IMR-90 (cell line): Measurements from ENCODE around the gene PIGU. TPM values are rescaled to one million over a fixed set of nuclear protein-coding genes. Genes with fewer than 3 reads are reported as not detected.

Experiments used
- ATAC-seq: fragments of 200-7000 bp; cut with Tn5 transposase; 2 replicates; pipeline ENCODE4 v1.9.1; 2020; ENCODE audit warnings: low read depth, mild to moderate bottlenecking, moderate library complexity
- BruUV-seq: library from RNA; stranded (reverse); fragments of 400-500 nt; replicated peaks from 2 replicates; lab custom pipeline; 2021; lab: Mats Ljungman, UMichigan
- CTCF ChIA-PET: fragments of 300-600 bp; formaldehyde crosslinking; extraction: SDS; loops from one replicate; lab custom pipeline; 2021; ENCODE audit warnings: antibody characterized with exemption; lab: Yijun Ruan, JAX
- POLR2A ChIA-PET: fragments of 300-600 bp; sonication (Branson Sonifier 250); formaldehyde crosslinking; loops from one replicate; lab custom pipeline; 2022; ENCODE audit warnings: antibody characterized with exemption; ENCODE audit not compliant: unreplicated experiment; lab: Charles Lee
- DNase-seq: peaks from one replicate; pipeline ENCODE4 v3.0.0; 2013
- H2AFZ ChIP-seq: replicated peaks from 2 replicates; pipeline ENCODE3; 2013; ENCODE audit warnings: low read length, mild to moderate bottlenecking; ENCODE audit not compliant: poor library complexity
- H2AK5ac ChIP-seq: 2 replicates; pipeline ENCODE4 v1.6.1; 2013; ENCODE audit warnings: low read depth, low read length, inconsistent platforms
- H2AK9ac ChIP-seq: replicated peaks from 2 replicates; pipeline ENCODE3; 2013; ENCODE audit warnings: mild to moderate bottlenecking, low read depth, low read length, moderate library complexity; ENCODE audit not compliant: poor library complexity
- H2BK120ac ChIP-seq: 2 replicates; pipeline ENCODE4 v1.6.1; 2013; ENCODE audit warnings: low read depth, low read length, inconsistent platforms
- H2BK15ac ChIP-seq: 3 replicates; pipeline ENCODE4 v1.6.1; 2013; ENCODE audit warnings: low read depth, low read length, inconsistent platforms
- H2BK20ac ChIP-seq: 2 replicates; pipeline ENCODE4 v1.6.1; 2013; ENCODE audit warnings: low read depth, mild to moderate bottlenecking, inconsistent platforms, low read length, moderate library complexity
- H2BK5ac ChIP-seq: 2 replicates; pipeline ENCODE4 v1.6.1; 2013; ENCODE audit warnings: mild to moderate bottlenecking, low read depth, low read length, inconsistent platforms; ENCODE audit not compliant: poor library complexity, severe bottlenecking
- H3K14ac ChIP-seq: replicated peaks from 2 replicates; pipeline ENCODE4 v1.6.1; 2013; ENCODE audit warnings: low read depth, low read length, inconsistent platforms
- H3K18ac ChIP-seq: 2 replicates; pipeline ENCODE4 v1.6.1; 2013; ENCODE audit warnings: low read depth, low read length, control low read depth
- H3K23ac ChIP-seq: 2 replicates; pipeline ENCODE4 v1.6.1; 2013; ENCODE audit warnings: low read depth, low read length, inconsistent platforms
- H3K27ac ChIP-seq: 2 replicates; pipeline ENCODE4 v1.5.1; 2013; ENCODE audit warnings: mild to moderate bottlenecking, control low read depth, low read length; ENCODE audit not compliant: insufficient read depth
- H3K27me3 ChIP-seq: 2 replicates; pipeline ENCODE4 v1.6.1; 2013; ENCODE audit warnings: low read length; ENCODE audit not compliant: control insufficient read depth, insufficient read depth
- H3K36me3 ChIP-seq: 2 replicates; pipeline ENCODE4 v1.6.1; 2013; ENCODE audit warnings: low read length, mixed read lengths; ENCODE audit not compliant: control insufficient read depth, insufficient read depth
- H3K4ac ChIP-seq: 2 replicates; pipeline ENCODE4 v1.6.1; 2013; ENCODE audit warnings: low read depth, low read length, inconsistent platforms
- H3K4me1 ChIP-seq: 2 replicates; pipeline ENCODE4 v1.6.1; 2013; ENCODE audit warnings: low read length, mixed read lengths; ENCODE audit not compliant: control insufficient read depth, insufficient read depth
- H3K4me2 ChIP-seq: 2 replicates; pipeline ENCODE4 v1.6.1; 2013; ENCODE audit warnings: low read depth, mild to moderate bottlenecking, control low read depth, low read length, moderate library complexity
- H3K4me3 ChIP-seq: 2 replicates; pipeline ENCODE4 v1.5.1; 2013; ENCODE audit warnings: low read depth, mild to moderate bottlenecking, control low read depth, low read length, moderate library complexity; ENCODE audit not compliant: insufficient read depth
- H3K56ac ChIP-seq: 2 replicates; pipeline ENCODE4 v1.6.1; 2013; ENCODE audit warnings: low read length, inconsistent platforms; ENCODE audit not compliant: insufficient read depth; ENCODE audit errors: extremely low read depth
- H3K79me1 ChIP-seq, 2 experiments: 2 replicates each; pipeline ENCODE4 v1.6.1; 2013; ENCODE audit warnings: low read length in 2 of 2, inconsistent platforms in 1 of 2, low read depth in 1 of 2
- H3K9ac ChIP-seq: 2 replicates; pipeline ENCODE4 v1.6.1; 2013; ENCODE audit warnings: low read depth, low read length, control low read depth
- H3K9me1 ChIP-seq: 2 replicates; pipeline ENCODE4 v1.6.1; 2013; ENCODE audit warnings: low read length, inconsistent platforms; ENCODE audit not compliant: insufficient read depth
- H3K9me3 ChIP-seq: 2 replicates; pipeline ENCODE4 v1.6.1; 2013; ENCODE audit warnings: low read length; ENCODE audit not compliant: control insufficient read depth, insufficient read depth
- H4K20me1 ChIP-seq: 2 replicates; pipeline ENCODE4 v1.6.1; 2013; ENCODE audit warnings: low read length, inconsistent platforms; ENCODE audit not compliant: insufficient read depth
- H4K5ac ChIP-seq: 2 replicates; pipeline ENCODE4 v1.6.1; 2013; ENCODE audit warnings: mild to moderate bottlenecking, low read depth, low read length, control low read depth
- H4K8ac ChIP-seq, 2 experiments: 2 replicates each; pipeline ENCODE4 v1.6.1; 2013; ENCODE audit warnings: low read depth in 2 of 2, low read length in 2 of 2, control low read depth in 1 of 2, inconsistent platforms in 1 of 2
- H4K91ac ChIP-seq: 2 replicates; pipeline ENCODE4 v1.6.1; 2013; ENCODE audit warnings: low read depth, low read length, inconsistent platforms; ENCODE audit not compliant: insufficient read depth
- BHLHE40 ChIP-seq: fragments of 150-350 bp; IDR thresholded peaks from 2 replicates; pipeline ENCODE4 v1.6.1; 2016; ENCODE audit warnings: mild to moderate bottlenecking, low read depth, low read length
- CEBPB ChIP-seq: IDR thresholded peaks from 2 replicates; pipeline ENCODE4 v1.6.1; 2012; ENCODE audit warnings: low read depth, low read length, improper control_type of control experiment
- CHD1 ChIP-seq: IDR thresholded peaks from 2 replicates; pipeline ENCODE4 v1.6.1; 2012; ENCODE audit warnings: low read depth, low read length, improper control_type of control experiment
- ELK1 ChIP-seq: fragments of 150-350 bp; IDR thresholded peaks from 2 replicates; pipeline ENCODE4 v1.6.1; 2016; ENCODE audit warnings: low read depth, mild to moderate bottlenecking, low read length, moderate library complexity, borderline replicate concordance
- FOS ChIP-seq: fragments of 150-350 bp; IDR thresholded peaks from 2 replicates; pipeline ENCODE4 v1.6.1; 2016; ENCODE audit warnings: low read depth, low read length
- MAFK ChIP-seq: IDR thresholded peaks from 2 replicates; pipeline ENCODE4 v1.6.1; 2012; ENCODE audit warnings: low read depth, low read length, improper control_type of control experiment
- MAZ ChIP-seq: IDR thresholded peaks from 2 replicates; pipeline ENCODE4 v1.6.1; 2012; ENCODE audit warnings: low read depth, mild to moderate bottlenecking, low read length, improper control_type of control experiment, moderate library complexity, borderline replicate concordance
- MXI1 ChIP-seq: IDR thresholded peaks from 2 replicates; pipeline ENCODE4 v1.6.1; 2012; ENCODE audit warnings: low read depth, mild to moderate bottlenecking, low read length, moderate library complexity, borderline replicate concordance
- NFE2L2 ChIP-seq: fragments of 150-350 bp; IDR thresholded peaks from 2 replicates; pipeline ENCODE4 v1.6.1; 2016; ENCODE audit warnings: low read depth, mild to moderate bottlenecking, low read length
- POLR2A ChIP-seq: IDR thresholded peaks from 2 replicates; pipeline ENCODE4 v1.6.1; 2012; ENCODE audit warnings: mild to moderate bottlenecking, low read depth, low read length
- RAD21 ChIP-seq: IDR thresholded peaks from 2 replicates; pipeline ENCODE4 v1.6.1; 2012; ENCODE audit warnings: low read length, improper control_type of control experiment
- RCOR1 ChIP-seq: IDR thresholded peaks from 2 replicates; pipeline ENCODE4 v1.6.1; 2012; ENCODE audit warnings: mild to moderate bottlenecking, low read length, improper control_type of control experiment; ENCODE audit not compliant: insufficient replicate concordance
- RFX5 ChIP-seq: IDR thresholded peaks from 2 replicates; pipeline ENCODE4 v1.8.0; 2012; ENCODE audit warnings: low read depth, mild to moderate bottlenecking, low read length, moderate library complexity
- SMC3 ChIP-seq: fragments of 150-350 bp; IDR thresholded peaks from 2 replicates; pipeline ENCODE4 v1.6.1; 2016; ENCODE audit warnings: low read depth, mild to moderate bottlenecking, antibody characterized with exemption, low read length, moderate library complexity
- WGBS, 2 experiments: methylation state at CpG; one replicate each; pipeline versions ENCODE4 v1.1.5 to v1.1.7; 2013; ENCODE audit warnings: missing lambda C conversion rate in 2 of 2; ENCODE audit not compliant: insufficient read length in 1 of 2; ENCODE audit errors: extremely low coverage in 2 of 2; 5-methylcytosine and 5-hydroxymethylcytosine counted together
- dilution Hi-C: fragments of 300-500 bp; cut with HindIII; formaldehyde crosslinking; loops from one replicate; pipeline ENCODE4 v1.14.3; 2018; ENCODE audit warnings: low sequenced_read_pairs; ENCODE audit not compliant: unreplicated experiment
- in situ Hi-C: fragments of 300-500 bp; cut with MboI; formaldehyde crosslinking; loops from 3 replicates; pipeline ENCODE4 v1.14.3; 2019; ENCODE audit warnings: low sequenced_read_pairs, inconsistent platforms, mixed read lengths
- intact Hi-C: fragments of 100-400 bp; cut with micrococcal nuclease; formaldehyde crosslinking; loops from 2 replicates; pipeline ENCODE4 v1.10.0; 2022
- polyA plus RNA-seq, 3 experiments: library from polyadenylated mRNA; depleted of rRNA; stranded (reverse); fragments of >200 nt; gene quantifications; 2 replicates each; pipeline ENCODE4 v1.2.3, GENCODE V29; 2012; ENCODE audit warnings: low replicate concordance in 1 of 3
- total RNA-seq: library from RNA; depleted of rRNA; stranded (reverse); fragments of >200 nt; gene quantifications from 2 replicates; pipeline ENCODE4 v1.2.3, GENCODE V29; 2012
- TF ChIP-seq, protein P1 (sequence below): conservative IDR thresholded peaks from 2 replicates; pipeline ENCODE4 v1.5.1; 2012; ENCODE audit warnings: mild to moderate bottlenecking, low read depth, low read length, improper control_type of control experiment
- TF ChIP-seq, protein P2 (sequence below): fragments of 150-350 bp; IDR thresholded peaks from 2 replicates; pipeline ENCODE4 v1.6.1; 2017; ENCODE audit warnings: mild to moderate bottlenecking, antibody characterized with exemption, low read length, low read depth

Gene PIGU
- total and polyA plus RNA-seq, 2 of the 4 experiments (the other 2 are of a cell fraction) = 11.1 to 31.1 TPM

DNA sequence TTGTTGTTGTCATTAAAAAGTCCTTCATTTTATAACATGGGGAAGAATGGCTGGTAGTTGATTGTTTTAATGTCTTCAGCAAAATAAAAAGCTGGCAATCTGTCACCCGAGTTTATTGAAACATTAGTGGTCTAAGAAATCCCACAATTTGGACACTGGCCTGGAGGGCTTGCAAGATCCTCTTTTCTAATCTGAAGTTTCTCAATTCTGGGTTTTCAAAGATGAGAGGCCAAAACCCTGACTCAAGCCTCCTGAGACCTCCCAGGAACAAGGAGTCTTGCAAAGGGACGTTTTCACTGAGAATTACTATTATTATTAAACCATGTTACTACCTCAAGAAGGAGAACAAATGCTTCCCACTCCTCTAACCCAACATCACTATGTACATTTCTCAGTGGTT lies 98.9 kb downstream of the PIGU start:
- Histone ChIP-seq H3K9me3 (no peaks in the 10 kb centered on the region), H4K20me1 (no peaks in the 10 kb centered on the region), H3K27ac (no peak overlapping the region), H2BK120ac (no peak overlapping the region), H2AFZ (no peak overlapping the region), H3K9me1 (peaks cover 18% of the 10 kb centered on the region), H4K5ac (no peak overlapping the region), H3K27me3 (no peaks in the 10 kb centered on the region), H3K9ac (no peak overlapping the region), H2AK9ac (no peak overlapping the region), H2BK20ac (no peak overlapping the region), H2AK5ac (no peak overlapping the region), H3K4me1 (peaks cover 16% of the 10 kb centered on the region), H3K56ac (no peak overlapping the region), H2BK15ac (no peak overlapping the region), H4K8ac (no peak overlapping the region), H3K4ac (no peak overlapping the region), H3K79me1 (no peaks in the 10 kb centered on the region; a peak in 1 of 4 replicates), H3K4me3 (no peak overlapping the region), H3K18ac (no peak overlapping the region), H3K23ac (no peak overlapping the region), H3K4me2 (no peak overlapping the region), H3K36me3 (0 out of 2 replicates have a peak, but pooled peaks cover 1% of the 10 kb centered on the region), H2BK5ac (no peak overlapping the region), H3K14ac (no peak overlapping the region), H4K91ac (no peak overlapping the region)
- dilution Hi-C loops (no loop called here), in situ Hi-C loops (no loop called here), intact Hi-C loops (loop anchor here (10.0 kb wide), 1 partner anchor 387 kb away; no protein-coding TSS in a partner anchor)
- ChIA-PET POLR2A (no interaction called here), CTCF (interaction anchor here (0.6 to 2.8 kb wide), 3 partner anchors 130 to 408 kb away, joined by 3 to 12 read pairs (median 4); no protein-coding TSS in a partner anchor)
- no peak for ATAC-seq
- DNase-seq = peak; percentile 39
- no TSS peak for BruUV-seq
- WGBS, 2 experiments = no CpG with 5 or more reads among the region's 2 CpGs
- no peak for TF ChIP-seq CHD1
- no peak for TF ChIP-seq MAZ
- no peak for TF ChIP-seq SMC3
- no peak for TF ChIP-seq RCOR1
- TF ChIP-seq POLR2A = no peak
- no peak for TF ChIP-seq FOS
- TF ChIP-seq BHLHE40 = no peak
- no peak for TF ChIP-seq ELK1
- TF ChIP-seq RAD21 = no peak
- TF ChIP-seq, protein P1, sequence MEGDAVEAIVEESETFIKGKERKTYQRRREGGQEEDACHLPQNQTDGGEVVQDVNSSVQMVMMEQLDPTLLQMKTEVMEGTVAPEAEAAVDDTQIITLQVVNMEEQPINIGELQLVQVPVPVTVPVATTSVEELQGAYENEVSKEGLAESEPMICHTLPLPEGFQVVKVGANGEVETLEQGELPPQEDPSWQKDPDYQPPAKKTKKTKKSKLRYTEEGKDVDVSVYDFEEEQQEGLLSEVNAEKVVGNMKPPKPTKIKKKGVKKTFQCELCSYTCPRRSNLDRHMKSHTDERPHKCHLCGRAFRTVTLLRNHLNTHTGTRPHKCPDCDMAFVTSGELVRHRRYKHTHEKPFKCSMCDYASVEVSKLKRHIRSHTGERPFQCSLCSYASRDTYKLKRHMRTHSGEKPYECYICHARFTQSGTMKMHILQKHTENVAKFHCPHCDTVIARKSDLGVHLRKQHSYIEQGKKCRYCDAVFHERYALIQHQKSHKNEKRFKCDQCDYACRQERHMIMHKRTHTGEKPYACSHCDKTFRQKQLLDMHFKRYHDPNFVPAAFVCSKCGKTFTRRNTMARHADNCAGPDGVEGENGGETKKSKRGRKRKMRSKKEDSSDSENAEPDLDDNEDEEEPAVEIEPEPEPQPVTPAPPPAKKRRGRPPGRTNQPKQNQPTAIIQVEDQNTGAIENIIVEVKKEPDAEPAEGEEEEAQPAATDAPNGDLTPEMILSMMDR = no peak
- TF ChIP-seq, protein P2, sequence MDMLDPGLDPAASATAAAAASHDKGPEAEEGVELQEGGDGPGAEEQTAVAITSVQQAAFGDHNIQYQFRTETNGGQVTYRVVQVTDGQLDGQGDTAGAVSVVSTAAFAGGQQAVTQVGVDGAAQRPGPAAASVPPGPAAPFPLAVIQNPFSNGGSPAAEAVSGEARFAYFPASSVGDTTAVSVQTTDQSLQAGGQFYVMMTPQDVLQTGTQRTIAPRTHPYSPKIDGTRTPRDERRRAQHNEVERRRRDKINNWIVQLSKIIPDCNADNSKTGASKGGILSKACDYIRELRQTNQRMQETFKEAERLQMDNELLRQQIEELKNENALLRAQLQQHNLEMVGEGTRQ = no peak
- no peak for TF ChIP-seq RFX5
- TF ChIP-seq MXI1 = no peak
- no peak for TF ChIP-seq MAFK
- no peak for TF ChIP-seq NFE2L2
- no peak for TF ChIP-seq CEBPB
